OCI-LY1 (cell line): ENCODE data around the gene FAM229A.

Source experiments
- H2AFZ ChIP-seq: fragments of 200-600 bp; sonication (generic), shearing (Covaris generic); 2 replicates; pipeline ENCODE4 v1.6.0; 2014; ENCODE audit warnings: antibody characterized with exemption, mild to moderate bottlenecking, low read length
- H3F3A ChIP-seq: fragments of 200-600 bp; sonication (generic), shearing (Covaris generic); 2 replicates; pipeline ENCODE4 v1.6.0; 2014; ENCODE audit warnings: mild to moderate bottlenecking, antibody characterized with exemption, low read length, moderate library complexity; ENCODE audit not compliant: insufficient read depth
- H3K27ac ChIP-seq: fragments of 200-600 bp; sonication (generic); 2 replicates; pipeline ENCODE4 v1.5.1; 2014; ENCODE audit warnings: low read length, mixed run types, mild to moderate bottlenecking, low read depth; ENCODE audit not compliant: poor library complexity, severe bottlenecking
- H3K27me3 ChIP-seq: fragments of 200-600 bp; sonication (generic); 2 replicates; pipeline ENCODE4 v1.6.0; 2014; ENCODE audit warnings: antibody characterized with exemption, mild to moderate bottlenecking, low read length, moderate library complexity; ENCODE audit not compliant: insufficient read depth
- H3K36me3 ChIP-seq: fragments of 200-600 bp; sonication (generic); 2 replicates; pipeline ENCODE4 v1.6.1; 2014; ENCODE audit warnings: mild to moderate bottlenecking, antibody characterized with exemption, low read length, moderate library complexity, mixed read lengths; ENCODE audit not compliant: insufficient read depth
- H3K4me1 ChIP-seq: fragments of 200-600 bp; sonication (generic); 2 replicates; pipeline ENCODE4 v1.5.1; 2014; ENCODE audit warnings: mild to moderate bottlenecking, low read length, moderate library complexity; ENCODE audit not compliant: insufficient read depth, severe bottlenecking
- H3K4me2 ChIP-seq: fragments of 200-600 bp; sonication (generic), shearing (Covaris generic); 2 replicates; pipeline ENCODE4 v1.6.1; 2014; ENCODE audit warnings: low read length
- H3K4me3 ChIP-seq: fragments of 200-600 bp; sonication (generic); 2 replicates; pipeline ENCODE4 v1.5.1; 2014; ENCODE audit warnings: low read length, low read depth, mild to moderate bottlenecking, mixed read lengths; ENCODE audit not compliant: poor library complexity, severe bottlenecking
- H3K79me2 ChIP-seq: fragments of 200-600 bp; shearing (Covaris generic); 2 replicates; pipeline ENCODE4 v1.6.1; 2016; ENCODE audit warnings: mixed run types, low read length, mixed read lengths; ENCODE audit not compliant: insufficient read depth
- H3K9ac ChIP-seq: fragments of 200-600 bp; sonication (generic), shearing (Covaris generic); 2 replicates; pipeline ENCODE4 v1.6.1; 2014; ENCODE audit warnings: mild to moderate bottlenecking, low read length, mixed read lengths
- H3K9me2 ChIP-seq: fragments of 200-600 bp; sonication (generic), shearing (Covaris generic); 2 replicates; pipeline ENCODE4 v1.6.1; 2014; ENCODE audit warnings: low read depth, mild to moderate bottlenecking, low read length, mixed read lengths
- H3K9me3 ChIP-seq: fragments of 200-600 bp; shearing (Covaris generic); 2 replicates; pipeline ENCODE4 v1.6.1; 2014; ENCODE audit warnings: low read length, mixed read lengths
- H4K20me1 ChIP-seq: fragments of 200-600 bp; sonication (generic), shearing (Covaris generic); 2 replicates; pipeline ENCODE4 v1.6.0; 2016; ENCODE audit warnings: mild to moderate bottlenecking, low read length; ENCODE audit not compliant: insufficient read depth
- EZH2 ChIP-seq: fragments of 200-600 bp; sonication (generic), shearing (Covaris generic); IDR thresholded peaks from 2 replicates; pipeline ENCODE4 v1.8.0; 2017; ENCODE audit warnings: borderline replicate concordance, mixed run types, mild to moderate bottlenecking, antibody characterized with exemption, low read length, moderate library complexity, mixed read lengths
- TF ChIP-seq, protein P1 (sequence below): fragments of 200-600 bp; sonication (generic), shearing (Covaris generic); IDR thresholded peaks from 2 replicates; pipeline ENCODE4 v1.5.1; 2017; ENCODE audit warnings: mild to moderate bottlenecking, antibody characterized with exemption, low read length, moderate library complexity, mixed read lengths

FAM229A gene

DNA sequence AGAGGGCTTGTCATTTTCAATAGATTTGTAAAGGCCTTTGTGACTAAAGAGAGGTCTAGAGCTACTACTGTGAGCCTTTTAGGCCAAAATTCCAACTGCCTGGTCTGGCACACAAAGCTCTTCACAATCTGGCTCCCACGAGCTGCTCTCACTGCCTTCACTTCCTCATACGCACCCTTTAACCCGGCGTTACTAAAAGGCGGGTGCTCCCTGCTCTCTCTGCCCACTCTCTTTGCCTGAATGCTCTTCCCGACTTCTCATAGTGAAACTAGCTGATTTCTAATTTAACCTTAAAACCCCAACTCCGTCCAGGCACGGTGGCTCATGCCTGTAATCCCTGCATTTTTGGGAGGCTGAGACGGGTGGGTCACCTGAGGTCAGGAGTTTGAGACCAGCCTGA, 17.8 kb upstream of the FAM229A start:
- no peaks in the 10 kb centered on the region for H3K27me3 ChIP-seq
- H3K9ac ChIP-seq, result no peak overlapping the region
- TF ChIP-seq EZH2, result no peak
- TF ChIP-seq, protein P1, sequence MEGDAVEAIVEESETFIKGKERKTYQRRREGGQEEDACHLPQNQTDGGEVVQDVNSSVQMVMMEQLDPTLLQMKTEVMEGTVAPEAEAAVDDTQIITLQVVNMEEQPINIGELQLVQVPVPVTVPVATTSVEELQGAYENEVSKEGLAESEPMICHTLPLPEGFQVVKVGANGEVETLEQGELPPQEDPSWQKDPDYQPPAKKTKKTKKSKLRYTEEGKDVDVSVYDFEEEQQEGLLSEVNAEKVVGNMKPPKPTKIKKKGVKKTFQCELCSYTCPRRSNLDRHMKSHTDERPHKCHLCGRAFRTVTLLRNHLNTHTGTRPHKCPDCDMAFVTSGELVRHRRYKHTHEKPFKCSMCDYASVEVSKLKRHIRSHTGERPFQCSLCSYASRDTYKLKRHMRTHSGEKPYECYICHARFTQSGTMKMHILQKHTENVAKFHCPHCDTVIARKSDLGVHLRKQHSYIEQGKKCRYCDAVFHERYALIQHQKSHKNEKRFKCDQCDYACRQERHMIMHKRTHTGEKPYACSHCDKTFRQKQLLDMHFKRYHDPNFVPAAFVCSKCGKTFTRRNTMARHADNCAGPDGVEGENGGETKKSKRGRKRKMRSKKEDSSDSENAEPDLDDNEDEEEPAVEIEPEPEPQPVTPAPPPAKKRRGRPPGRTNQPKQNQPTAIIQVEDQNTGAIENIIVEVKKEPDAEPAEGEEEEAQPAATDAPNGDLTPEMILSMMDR, result no peak
- no peak overlapping the region for H2AFZ ChIP-seq
- no peak overlapping the region for H3K4me2 ChIP-seq
- no peak overlapping the region for H3K4me3 ChIP-seq
- no peaks in the 10 kb centered on the region for H3F3A ChIP-seq
- no peak overlapping the region for H3K27ac ChIP-seq
- H3K9me2 ChIP-seq, result no peaks in the 10 kb centered on the region
- no peaks in the 10 kb centered on the region for H4K20me1 ChIP-seq
- no peaks in the 10 kb centered on the region for H3K79me2 ChIP-seq
- peaks cover 92% of the 10 kb centered on the region for H3K36me3 ChIP-seq
- no peaks in the 10 kb centered on the region for H3K9me3 ChIP-seq
- H3K4me1 ChIP-seq, result no peaks in the 10 kb centered on the region

- H4K20me1 ChIP-seq, result no peaks in the 10 kb centered on the region
- no peak overlapping the region for H3K4me3 ChIP-seq
- peaks cover 90% of the 10 kb centered on the region for H3K36me3 ChIP-seq
- no peaks in the 10 kb centered on the region for H3K27me3 ChIP-seq
- no peaks in the 10 kb centered on the region for H3K4me1 ChIP-seq
- H3K9me3 ChIP-seq, result no peaks in the 10 kb centered on the region
- no peak overlapping the region for H3K4me2 ChIP-seq
- TF ChIP-seq, protein P1, result no peak
- TF ChIP-seq EZH2, result no peak
- H2AFZ ChIP-seq, result no peak overlapping the region
- no peak overlapping the region for H3K9ac ChIP-seq
- no peaks in the 10 kb centered on the region for H3F3A ChIP-seq
- H3K79me2 ChIP-seq, result no peaks in the 10 kb centered on the region
- H3K27ac ChIP-seq, result no peak overlapping the region
- no peaks in the 10 kb centered on the region for H3K9me2 ChIP-seq
Measured at GRCh38 chr1:32377541-32378220, 15.4 kb upstream of the FAM229A start.

GRCh38 chr1:32376199-32376598, 13.9 kb upstream of the FAM229A start:
- no peaks in the 10 kb centered on the region for H3K79me2 ChIP-seq
- no peak overlapping the region for H3K4me2 ChIP-seq
- no peaks in the 10 kb centered on the region for H3F3A ChIP-seq
- no peak overlapping the region for H3K27ac ChIP-seq
- no peaks in the 10 kb centered on the region for H4K20me1 ChIP-seq
- H3K4me3 ChIP-seq, result no peak overlapping the region
- H3K4me1 ChIP-seq, result no peaks in the 10 kb centered on the region
- H2AFZ ChIP-seq, result no peak overlapping the region
- H3K36me3 ChIP-seq, result peaks cover 89% of the 10 kb centered on the region
- TF ChIP-seq EZH2, result no peak
- TF ChIP-seq, protein P1, result no peak
- H3K9ac ChIP-seq, result no peak overlapping the region
- H3K9me2 ChIP-seq, result no peaks in the 10 kb centered on the region
- no peaks in the 10 kb centered on the region for H3K9me3 ChIP-seq
- H3K27me3 ChIP-seq, result no peaks in the 10 kb centered on the region
